A673 (cell line): Measurements from ENCODE around the gene ARID3A.

Source experiments
- EZH2 ChIP-seq: fragments of 200-600 bp; sonication (generic); IDR thresholded peaks from 2 replicates; pipeline ENCODE4 v1.6.1; 2017; ENCODE audit warnings: borderline replicate concordance, low read depth, mild to moderate bottlenecking, mixed read lengths, antibody characterized with exemption, low read length; ENCODE audit not compliant: poor library complexity, severe bottlenecking
- TF ChIP-seq, protein P1 (sequence below): fragments of 300-800, 200-600 bp; sonication (generic); conservative IDR thresholded peaks from 2 replicates; pipeline ENCODE4 v1.5.1; 2017; ENCODE audit warnings: low read depth, mild to moderate bottlenecking, antibody characterized with exemption, low read length, moderate library complexity, mixed read lengths

DNA sequence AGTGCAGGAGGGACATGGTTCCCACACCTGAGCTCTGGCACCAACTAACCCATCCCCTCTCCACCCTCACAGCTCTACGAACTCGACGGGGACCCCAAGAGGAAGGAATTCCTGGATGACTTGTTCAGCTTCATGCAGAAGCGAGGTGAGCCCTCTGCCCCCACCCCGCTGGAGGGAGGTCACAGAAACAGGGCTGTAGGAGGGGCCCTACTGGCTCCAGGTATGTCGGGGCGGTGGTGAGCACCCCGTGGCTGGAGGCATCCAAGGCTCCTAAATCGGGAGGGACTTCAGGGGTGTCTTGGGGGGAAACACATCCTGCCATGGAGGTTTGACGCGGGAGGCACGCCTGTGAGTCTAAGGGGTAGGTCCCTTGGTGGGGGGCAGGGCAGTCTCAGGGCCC lies 34.2 kb downstream of the ARID3A start:
- TF ChIP-seq, protein P1, sequence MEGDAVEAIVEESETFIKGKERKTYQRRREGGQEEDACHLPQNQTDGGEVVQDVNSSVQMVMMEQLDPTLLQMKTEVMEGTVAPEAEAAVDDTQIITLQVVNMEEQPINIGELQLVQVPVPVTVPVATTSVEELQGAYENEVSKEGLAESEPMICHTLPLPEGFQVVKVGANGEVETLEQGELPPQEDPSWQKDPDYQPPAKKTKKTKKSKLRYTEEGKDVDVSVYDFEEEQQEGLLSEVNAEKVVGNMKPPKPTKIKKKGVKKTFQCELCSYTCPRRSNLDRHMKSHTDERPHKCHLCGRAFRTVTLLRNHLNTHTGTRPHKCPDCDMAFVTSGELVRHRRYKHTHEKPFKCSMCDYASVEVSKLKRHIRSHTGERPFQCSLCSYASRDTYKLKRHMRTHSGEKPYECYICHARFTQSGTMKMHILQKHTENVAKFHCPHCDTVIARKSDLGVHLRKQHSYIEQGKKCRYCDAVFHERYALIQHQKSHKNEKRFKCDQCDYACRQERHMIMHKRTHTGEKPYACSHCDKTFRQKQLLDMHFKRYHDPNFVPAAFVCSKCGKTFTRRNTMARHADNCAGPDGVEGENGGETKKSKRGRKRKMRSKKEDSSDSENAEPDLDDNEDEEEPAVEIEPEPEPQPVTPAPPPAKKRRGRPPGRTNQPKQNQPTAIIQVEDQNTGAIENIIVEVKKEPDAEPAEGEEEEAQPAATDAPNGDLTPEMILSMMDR = no peak
- no peak for TF ChIP-seq EZH2
